Ureter (tissue), 1 donor: ENCODE measurements around the gene LANCL1. TPM values are rescaled to one million over a fixed set of nuclear protein-coding genes. Genes with fewer than 3 reads are reported as not detected.
"Not testable (repeated sequence)": the region's sequence is repeated elsewhere in the genome, so short reads cannot be mapped to it uniquely, and the experiment has no call there.

Experiments used
- DNase-seq: peaks from one replicate; pipeline ENCODE4 v3.0.0-alpha.2; 2020; ENCODE audit warnings: low spot score
- total RNA-seq: library from RNA; stranded (reverse); gene quantifications from one replicate; pipeline ENCODE4 v1.2.4, GENCODE V29; 2023
- donor health status: DM: yes; HTN: yes; CAD: no.

LANCL1 gene
- total RNA-seq, 1 donor from 2014 or later = 57.5 TPM

DNA sequence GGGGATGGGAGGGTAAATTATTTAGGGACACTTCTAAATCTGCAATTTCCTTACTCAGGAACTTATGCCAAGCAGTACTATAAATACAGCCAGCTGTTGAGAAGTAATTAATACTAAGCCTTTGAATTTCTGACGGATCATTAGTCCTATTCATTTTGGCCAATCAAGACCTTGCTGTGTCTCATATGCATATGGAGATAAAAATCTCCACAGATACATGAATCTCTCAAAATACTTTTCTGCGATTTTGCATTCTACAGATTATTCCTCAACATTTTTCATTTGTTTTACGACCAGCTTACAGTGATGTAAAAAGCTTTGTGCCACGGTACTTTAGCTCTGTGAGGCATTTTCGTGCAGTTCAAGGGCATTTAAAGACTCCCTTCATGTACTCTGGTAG lies 16.7 kb downstream of the LANCL1 start:
- no peak for DNase-seq

DNA sequence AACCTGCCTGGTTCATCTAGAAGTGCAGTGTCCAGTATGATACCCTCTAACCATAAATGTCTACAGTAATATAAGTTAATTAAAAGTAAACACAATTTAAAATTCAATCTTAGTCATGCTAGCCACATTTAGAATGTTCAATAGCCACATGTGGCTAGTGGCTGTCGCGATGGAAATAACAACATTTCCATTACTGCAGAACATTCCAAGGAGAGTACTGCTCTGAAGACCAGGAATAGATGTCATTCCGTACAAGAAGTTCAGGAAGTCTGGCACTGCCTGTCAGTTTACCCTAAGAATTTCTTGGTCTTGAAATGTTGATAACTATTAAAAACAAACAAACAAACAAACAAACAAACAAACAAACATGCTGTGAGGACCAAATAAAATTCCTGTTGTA lies 17.2 kb downstream of the LANCL1 start:
- no peak for DNase-seq

DNA sequence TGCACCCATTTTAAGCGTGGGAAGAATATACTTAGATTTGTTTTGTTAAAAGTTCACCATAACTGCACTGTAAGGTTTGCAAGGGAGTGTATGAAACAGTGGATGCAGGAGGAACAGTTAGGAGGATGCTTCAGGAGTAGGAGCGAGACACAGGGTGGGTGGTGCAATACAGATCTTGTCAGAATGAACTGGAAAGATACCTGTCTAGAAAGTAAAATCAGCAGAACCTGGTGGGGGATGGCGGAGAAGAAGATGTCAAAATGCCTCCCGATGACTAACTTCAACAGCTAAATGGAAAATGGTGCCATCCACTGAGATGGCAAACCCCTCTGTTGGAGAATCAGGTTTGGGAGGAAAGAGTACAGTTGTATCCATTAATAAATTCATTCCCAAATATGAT lies 18.2 kb downstream of the LANCL1 start:
- no peak for DNase-seq

DNA sequence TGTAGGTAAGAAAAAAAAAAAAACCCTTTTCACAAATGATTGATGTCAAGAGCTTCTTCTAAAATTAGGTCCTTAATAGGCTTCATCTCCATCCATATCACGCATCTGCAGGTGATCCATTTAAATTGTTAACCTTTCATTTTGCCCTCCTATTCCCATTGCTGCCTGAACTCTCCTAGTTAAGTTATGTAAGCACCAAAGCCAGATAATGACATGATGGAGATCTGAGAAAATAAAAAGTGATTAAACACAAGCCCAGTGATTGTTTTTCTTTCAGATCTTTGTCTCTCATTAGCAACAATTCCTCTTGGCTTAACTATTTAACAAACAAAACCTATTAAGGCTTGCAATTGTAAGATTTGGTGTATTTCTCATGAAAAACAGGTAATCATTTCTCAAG lies 20.0 kb downstream of the LANCL1 start:
- no peak for DNase-seq

DNA sequence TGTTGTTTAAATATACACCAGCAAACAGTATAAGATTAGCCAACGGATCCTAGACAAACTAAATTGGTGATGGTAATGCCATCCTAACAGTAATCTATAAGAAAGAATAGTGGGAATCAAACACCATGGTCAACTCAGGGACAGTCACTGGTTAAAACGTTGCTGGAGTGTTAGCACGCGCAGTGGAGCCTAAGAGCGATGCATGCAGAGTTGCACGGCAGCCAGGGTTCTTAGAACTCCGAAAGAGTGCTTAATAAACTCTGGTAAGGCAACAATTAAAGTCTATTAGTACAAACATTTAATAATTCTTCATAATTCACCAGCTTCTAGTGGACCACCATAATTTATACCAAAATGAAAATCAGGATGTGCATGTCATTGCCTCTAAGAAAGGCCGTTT lies 22.2 kb downstream of the LANCL1 start:
- no peak for DNase-seq

DNA sequence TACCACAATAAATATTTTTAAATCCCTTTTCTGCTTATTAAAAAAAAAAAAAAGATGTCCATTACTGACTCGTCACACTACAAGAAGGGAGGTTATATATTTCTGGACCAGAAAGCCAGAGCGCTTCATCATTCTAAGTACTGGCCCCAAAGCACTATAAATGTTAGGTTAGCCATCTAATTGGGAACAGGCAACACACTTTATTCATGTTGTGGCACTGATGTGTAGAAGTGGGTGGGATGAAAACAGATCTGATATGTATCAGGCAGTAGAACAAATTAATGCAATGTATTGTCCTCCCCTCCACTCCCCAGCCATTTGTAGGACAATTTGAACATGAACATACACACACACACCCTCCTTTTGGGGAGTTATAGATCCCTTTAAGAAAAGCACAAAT lies 24.4 kb downstream of the LANCL1 start:
- DNase-seq = no peak

DNA sequence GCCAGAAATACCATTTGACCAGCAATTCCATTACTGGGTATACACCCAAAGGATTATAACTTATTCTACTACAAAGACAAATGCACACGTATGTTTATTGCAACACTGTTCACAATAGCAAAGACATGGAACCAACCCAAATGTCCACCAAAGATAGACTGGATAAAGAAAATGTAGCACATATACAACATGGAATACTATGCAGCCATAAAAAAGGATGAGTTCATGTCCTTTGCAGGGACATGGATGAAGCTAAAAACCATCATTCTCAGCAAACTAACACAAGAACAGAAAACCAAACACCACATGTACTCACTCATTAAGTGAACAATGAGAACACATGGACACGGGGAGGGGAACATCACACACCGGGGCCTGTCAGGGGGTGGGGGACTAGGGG lies 25.6 kb downstream of the LANCL1 start:
- DNase-seq = not testable (repeated sequence)

DNA sequence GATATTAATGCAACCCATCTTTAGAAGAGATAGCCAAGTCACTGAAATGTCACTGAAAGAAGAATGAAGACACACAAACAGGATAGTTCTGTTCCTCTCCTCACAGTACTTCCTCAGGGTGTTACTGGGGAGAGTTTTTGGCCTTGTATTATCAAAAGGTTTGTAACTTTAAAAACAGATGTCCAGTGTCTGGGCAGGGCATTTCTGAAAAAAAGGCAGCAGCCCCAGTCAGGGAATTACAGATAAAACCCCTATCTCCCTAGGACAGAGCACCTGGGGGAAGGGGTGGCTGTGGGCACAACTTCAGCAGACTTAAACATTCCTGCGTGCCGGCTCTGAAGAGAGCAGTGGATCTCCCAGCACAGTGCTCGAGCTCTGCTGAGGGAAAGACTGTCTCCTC lies 30.8 kb downstream of the LANCL1 start:
- no peak for DNase-seq

DNA sequence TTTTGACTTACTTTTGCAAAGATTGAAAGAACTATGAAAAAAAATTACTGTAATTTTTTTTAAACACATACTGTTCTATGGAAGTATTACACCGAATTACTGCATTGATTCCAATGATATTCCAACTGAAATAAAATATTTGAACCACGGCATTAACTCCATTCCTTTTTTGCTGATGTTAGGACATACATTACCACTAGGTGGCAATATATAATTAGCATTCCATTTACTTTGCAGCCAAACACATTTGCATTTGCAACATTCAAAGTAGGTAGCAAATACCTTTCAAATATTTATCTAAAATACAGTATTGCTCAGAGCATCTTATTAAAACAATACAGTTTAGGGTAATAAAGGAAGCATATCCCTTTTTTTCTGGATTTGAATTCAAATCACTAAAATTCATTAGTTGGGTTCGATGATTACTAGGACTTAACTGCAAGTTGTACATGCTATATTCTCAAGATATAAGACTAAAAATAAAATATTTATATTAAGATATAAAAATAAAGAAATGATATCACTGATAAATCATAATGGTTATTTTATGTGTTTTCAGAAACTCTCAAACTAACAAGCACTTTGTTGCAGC lies 31.3 kb downstream of the LANCL1 start:
- no peak for DNase-seq

DNA sequence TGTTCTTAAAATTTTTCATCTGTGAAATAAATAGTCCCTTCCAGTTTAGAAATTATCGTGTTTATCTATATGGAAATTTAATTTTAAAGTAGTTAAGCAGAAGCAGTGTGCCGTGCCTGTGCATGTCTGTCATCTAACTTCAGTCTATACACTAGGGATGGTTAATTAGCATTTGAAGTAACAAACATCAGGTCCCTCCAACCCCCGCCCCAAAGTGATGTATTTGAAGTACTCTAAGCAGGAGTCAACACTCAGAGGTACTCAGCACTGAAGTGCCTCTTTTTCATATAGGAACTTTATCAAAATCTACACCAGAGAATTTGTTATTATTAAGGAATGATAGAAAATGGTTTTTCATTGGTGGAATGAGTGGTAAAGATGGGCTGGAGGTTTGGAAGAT lies 33.0 kb downstream of the LANCL1 start:
- no peak for DNase-seq

DNA sequence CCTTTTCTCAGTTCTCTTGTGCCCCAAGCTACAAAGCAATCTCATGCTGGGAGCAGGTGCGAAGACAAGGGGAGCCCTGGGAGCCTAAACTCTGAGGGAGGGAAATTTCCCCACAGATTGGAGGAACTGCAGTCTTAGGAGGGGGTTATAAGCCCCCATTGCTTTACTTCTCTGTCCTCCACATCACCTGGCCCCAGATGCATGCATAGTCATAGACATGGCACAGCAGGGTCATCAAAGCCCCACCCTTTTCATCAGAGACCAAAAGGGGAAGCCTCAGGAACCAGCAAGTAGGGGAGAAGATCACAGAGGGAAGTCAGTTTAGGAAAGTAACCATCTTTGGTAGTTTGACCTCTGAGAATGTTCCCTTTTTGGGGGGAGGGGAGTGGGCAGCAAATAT lies 33.7 kb downstream of the LANCL1 start:
- DNase-seq = no peak

DNA sequence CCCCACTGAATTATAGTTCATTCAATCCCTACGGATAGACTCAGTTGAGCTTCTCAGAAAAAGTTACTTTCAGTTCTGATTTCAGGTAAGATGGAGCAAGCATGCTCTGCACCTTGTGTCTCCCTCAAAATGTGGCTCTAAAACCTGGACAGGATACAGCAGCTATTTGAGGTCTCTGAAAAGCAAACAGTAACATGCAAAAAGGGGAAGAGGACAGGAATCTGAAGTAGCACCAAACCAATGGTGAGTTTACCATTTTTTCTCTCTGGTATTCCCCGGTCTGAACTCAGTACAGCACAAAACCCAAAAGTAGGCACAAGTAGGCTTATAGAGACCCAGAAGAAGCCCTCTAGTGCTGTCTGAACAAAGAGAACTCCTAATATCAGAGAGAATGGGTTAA lies 34.1 kb downstream of the LANCL1 start:
- no peak for DNase-seq

DNA sequence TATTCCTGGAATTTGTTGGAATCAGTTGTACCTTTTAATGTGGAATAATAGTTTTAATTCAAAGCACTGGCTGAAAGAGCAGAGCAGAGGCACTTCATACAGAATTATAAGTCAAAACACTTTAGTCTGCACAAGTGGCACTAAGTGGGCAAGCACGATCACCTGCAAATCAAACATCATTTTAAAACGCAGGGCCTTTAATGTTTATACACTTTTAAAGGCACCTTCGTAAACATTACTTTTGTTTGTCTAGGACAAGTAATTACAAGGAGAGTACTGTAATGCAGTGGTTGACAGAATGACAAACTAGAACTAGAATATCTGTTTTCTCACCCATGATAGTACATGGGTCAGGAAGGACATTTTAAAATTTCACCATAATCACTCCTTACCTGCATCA lies 36.4 kb downstream of the LANCL1 start:
- no peak for DNase-seq

DNA sequence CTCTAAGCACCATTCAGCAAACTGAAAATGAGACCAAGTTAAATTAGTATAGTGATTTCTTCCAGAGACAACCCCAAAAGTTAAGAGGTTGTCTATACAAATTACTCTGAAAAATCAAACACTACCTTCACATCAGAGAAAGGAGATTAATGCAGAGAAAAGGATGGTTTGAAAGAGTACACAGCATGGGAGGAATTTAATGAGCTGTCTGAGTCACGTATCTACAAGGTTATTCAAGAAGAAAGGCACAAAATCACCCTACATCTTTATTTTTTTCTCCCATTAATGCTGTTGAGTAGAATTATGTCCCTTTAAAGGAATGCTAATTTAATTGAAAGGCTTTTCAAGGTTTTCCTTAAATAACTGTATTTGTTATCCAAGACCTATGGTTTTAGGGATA lies 41.1 kb downstream of the LANCL1 start:
- no peak for DNase-seq

DNA sequence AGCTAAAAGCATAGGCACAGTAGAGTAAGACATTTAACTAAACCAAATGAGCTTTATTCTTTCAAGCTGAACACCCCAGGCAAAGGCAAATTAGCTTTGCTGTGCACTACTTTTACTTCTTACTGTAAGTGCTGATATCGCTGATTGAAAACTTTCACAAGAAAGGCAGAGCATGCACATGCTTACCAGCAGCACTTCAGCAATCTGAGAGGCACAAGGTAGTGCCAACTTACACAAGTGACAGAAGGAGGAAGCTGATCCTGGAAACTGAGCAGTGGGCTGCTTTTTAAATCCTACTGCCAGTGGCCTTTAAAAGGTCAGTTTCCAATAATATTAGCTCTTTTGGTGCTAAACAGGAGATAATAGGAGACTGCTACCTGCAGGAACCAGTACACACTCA lies 43.9 kb downstream of the LANCL1 start:
- no peak for DNase-seq

DNA sequence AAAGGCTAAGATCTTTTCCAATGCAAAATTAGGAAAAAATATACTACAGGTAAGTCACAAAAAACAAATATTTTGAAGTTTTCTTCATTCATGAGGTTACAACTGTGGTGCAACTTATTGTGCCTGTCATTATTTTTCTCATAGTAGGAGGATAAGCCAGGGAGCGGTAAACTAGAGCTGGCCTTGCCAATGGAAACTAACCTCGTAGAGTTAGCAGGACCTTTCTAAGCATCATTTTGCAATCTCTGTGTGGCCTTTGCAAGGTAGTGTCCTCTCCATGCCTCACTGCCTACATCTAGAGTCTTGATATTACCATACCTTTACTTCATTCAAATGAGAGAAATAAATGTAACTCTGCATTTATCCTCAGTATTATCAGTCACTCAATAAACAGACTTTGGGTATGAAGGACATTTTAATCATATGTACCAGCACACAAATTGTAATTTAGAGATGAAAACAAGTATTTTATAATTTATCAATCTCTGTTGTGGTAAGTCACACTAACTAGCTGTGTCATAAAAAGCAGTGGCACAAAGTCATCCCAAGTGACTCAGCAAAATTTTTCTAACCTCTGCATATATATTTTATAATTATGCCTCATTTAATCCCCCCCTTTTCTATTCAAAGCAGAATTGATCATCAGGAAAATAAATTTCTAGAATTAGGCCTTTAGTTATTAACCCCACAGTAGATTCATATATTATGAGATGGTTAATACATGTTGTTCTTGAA lies 47.0 kb downstream of the LANCL1 start:
- DNase-seq = no peak

DNA sequence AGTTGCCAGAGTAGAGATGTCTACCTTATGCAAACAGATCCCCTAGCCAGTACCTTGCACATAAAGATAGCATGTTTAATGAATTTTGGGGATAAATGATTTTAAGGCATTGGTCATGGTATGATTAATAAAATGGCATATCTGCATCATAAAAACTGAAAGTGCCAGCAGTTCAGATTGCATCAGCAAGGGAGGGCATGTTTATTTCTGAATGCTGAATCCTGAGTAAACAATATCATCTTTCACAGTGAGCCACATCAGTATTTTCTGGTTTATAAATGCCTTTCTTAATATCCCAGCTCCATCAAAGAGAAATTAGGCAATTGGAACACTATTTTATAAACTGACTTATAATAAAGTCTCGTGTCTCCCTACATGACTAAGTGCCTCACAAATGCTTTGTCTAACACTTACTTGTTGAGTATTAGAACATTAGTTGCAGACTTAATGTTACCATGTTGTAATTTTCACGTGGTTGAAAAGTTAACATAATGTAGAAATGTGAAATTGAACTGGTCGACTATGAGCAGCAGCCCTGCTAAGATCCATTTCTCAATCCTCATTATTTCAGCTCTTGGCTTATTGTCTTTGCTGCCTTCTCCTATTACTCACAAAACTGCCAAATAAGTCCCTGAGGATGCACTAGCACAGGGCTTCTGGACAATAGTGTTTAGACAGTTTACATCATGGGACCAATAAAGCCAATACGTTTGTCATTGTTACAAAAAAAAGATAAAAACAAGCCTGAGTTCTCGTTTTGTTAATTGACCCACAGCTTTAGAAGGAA lies 48.0 kb downstream of the LANCL1 start:
- no peak for DNase-seq

DNA sequence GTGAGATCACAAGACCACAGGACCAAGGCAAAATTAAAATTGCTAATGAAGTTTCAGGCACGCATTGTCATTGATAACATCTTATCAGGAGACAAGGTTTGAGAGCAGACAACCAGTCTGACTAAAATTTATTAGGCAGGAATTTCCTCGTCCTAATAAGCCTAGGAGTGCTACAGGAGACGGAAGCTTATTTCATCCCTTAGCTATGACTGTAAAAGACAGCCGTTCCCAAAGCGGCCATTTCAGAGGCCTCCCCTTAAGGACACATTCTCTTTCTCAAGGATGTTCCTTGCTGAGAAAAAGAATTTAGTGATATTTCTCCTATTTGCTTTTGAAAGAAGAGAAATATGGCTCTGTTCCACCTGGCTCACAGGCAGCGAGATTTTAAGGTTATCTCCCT lies 49.2 kb downstream of the LANCL1 start:
- DNase-seq = not testable (repeated sequence)

DNA sequence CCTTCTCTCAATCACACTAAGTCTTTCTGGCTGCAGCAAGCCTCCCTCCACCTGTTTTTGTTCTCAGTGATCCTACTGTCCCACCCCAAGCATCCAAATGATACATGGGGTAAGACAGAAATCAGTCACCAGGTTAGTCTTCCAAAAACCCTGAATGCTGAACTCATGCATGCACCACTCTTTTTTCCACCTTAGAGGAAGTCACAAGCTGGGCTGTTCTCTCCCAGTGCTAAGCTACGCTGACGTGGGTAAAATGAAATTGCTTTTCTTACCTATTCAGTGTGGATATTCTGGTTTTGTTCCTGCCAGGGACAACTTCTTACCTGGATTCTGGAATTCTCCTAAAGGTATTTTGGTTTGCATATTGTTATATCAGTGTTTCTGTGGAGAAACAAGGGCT lies 54.2 kb downstream of the LANCL1 start:
- DNase-seq = no peak

DNA sequence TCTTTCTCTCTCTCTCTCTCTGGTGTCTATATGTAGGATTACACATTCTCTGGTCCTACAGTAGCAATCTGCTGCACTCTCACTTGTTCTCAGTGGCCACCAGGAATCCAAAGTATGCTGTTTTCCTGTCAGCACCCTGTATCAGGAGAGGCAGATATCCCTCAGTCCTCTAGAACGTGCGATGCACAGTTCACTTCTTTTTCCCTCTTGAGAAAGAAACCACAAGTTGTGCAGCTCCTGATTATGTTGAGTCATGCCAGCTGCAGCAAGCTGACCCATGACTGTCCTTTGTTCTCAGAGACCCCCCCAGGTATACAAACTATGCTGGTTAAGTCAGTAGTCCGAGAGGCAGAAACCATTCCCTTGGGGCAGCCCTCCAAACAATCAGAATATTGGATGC lies 54.6 kb downstream of the LANCL1 start:
- DNase-seq = no peak

DNA sequence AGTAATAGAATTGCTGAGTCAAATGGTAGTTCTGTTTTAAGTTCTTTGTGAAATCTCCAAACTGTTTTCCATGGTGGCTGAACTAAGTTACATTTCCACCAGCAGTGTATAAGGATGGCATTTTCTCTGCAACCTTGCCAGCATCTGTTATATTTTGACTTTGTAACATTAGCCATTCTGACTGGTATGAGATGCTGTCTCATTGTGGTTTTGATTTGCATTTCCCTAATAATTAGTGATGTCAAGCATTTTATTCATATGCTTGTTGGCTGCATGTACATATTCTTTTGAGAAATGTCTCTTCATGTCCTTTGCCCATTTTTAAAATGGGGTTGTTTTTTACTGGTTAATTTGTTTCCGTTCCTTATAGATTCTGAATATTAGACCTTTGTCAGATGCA lies 63.9 kb downstream of the LANCL1 start:
- no peak for DNase-seq

DNA sequence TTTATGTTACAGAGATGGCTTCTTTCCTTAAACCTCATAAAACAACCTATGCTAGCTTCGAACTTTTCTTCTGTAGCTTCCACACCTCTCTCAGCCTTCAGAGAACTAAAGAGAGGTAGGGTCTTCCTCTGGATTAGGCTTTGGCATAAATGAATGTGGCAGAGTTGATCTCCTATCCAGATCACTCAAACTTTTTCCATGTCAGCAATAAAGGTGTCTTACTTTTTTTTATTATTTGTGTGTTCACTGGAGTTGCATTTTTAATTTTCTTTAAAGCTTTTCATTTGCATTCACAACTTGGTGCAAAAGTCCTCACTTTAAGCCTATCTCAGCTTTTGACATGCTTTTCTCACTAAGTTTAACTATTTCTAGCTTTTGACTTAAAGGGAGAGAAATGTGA lies 66.0 kb downstream of the LANCL1 start:
- no peak for DNase-seq

DNA sequence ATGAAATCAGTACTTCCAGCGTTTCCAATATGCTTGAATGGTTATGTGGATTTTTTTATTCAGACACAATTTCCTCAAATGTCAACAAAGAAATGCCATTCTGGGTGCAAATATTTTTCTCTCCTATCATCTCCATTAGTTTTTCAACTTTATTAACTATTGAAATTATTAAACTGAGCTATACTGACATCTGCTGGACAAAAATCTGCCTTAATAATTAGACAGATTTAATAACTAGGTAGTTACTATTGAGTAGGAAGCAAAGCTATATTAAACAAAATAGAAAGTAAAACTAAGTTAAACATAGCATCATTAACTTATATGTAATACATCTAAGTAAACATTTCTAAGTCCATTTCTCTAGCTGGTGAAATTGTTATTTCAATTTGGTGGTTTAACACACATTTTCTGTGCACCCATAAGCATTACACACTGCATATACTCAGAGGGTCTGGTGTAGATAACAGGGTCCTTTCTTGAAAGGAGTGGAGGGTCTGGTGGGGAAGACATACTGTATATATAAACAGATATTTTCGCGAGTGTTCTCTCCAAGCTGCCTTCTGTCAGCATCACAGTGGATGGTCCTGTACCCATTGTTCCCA lies 77.0 kb downstream of the LANCL1 start:
- no peak for DNase-seq
